GM21381 (cell line): ENCODE data around the gene THOC2.
"Not testable (repeated sequence)": the region's sequence is repeated elsewhere in the genome, so short reads cannot be mapped to it uniquely, and the experiment has no call there.

Experiments
- ATAC-seq: cut with Tn5 transposase; IDR thresholded peaks from one replicate; pipeline ENCODE4 v1.9.1; 2021; ENCODE audit warnings: mild to moderate bottlenecking, moderate library complexity; ENCODE audit not compliant: unreplicated experiment

Gene THOC2

GRCh38 chrX:123675154-123675553 lies 57.7 kb downstream of the THOC2 start:
- ATAC-seq = no peak

DNA sequence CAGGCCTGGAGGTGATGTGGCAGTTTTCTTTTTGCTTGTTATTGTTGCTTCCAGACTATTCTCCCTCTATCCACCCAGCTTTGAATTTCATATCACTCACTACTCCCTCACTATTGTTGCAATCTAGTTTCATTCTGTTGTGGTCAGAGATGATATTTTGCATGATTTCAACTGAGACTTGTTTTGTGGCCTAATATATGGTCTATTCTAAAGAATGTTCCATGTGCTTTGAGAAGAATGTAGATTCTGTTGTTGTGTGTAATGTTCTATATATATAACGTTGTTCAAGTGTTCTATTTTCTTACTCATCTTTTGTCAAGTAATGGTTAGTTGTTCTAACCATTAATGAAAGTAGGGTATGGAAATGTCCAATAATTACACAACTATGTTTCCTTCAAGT lies 59.0 kb downstream of the THOC2 start:
- no peak for ATAC-seq

DNA sequence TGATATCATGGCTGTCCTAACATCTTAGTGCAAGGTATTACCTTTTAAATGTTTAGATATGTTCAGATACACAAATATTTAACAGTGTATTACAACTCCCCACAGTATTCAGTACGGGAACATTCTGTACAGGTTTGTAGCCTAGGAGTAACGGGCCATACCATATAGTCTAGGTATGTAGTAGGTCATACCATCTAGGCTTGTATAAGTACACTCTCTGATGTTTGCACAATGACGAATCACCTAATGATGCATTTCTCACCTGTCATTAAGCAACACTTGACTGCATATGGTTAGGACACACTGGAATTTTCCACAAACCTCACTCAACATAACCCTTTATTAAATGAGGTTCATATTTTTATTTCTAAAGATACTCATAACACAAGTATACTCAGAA lies 67.7 kb downstream of the THOC2 start:
- ATAC-seq = no peak

DNA sequence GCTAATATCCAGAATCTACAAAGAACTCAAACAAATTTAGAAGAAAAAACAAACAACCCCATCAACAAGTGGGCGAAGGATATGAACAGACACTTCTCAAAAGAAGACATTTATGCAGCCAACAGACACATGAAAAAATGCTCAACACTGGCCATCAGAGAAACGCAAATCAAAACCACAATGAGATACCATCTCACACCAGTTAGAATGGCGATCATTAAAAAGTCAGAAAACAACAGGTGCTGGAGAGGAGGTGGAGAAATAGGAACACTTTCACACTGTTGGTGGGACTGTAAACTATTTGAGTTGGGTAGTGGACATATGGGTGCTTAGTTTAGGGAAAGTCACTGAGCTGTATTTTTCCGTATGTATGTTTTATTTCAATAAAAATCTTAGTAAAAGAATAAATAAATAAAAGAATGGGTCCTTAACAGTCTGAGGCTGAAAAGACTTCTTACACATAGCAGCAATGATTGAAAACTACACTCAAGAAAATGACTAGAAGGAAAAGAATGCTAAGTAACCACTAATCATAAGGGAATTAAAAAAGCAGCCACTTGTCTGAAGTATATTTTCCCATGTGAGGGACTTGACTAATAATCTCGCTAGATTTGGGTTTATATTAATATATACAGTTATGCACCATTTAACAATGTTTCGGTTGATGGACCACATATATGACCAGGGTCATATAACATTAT lies 68.2 kb downstream of the THOC2 start:
- not testable (repeated sequence) for ATAC-seq

GRCh38 chrX:123663720-123664119 lies 69.1 kb downstream of the THOC2 start:
- ATAC-seq = not testable (repeated sequence)

DNA sequence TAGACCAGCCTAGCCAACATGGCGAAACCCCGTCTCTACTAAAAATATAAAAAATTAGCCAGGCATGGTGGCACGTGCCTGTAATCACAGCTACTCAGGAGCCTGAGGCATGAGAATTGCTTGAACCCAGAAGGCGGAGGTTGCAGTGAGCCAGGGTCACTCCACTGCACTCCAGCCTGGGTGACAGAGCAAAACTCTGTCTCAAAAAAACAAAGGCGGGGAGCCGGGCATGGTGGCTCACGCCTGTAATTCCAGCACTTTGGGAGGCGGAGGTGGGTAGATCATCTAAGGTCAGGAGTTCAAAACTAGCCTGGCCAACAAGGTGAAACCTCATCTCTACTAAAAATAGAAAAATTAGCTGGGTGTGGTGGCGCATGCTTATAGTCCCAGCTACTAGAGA lies 76.3 kb downstream of the THOC2 start:
- ATAC-seq = not testable (repeated sequence)

- not testable (repeated sequence) for ATAC-seq
Measured at GRCh38 chrX:123648811-123649181, 84.1 kb downstream of the THOC2 start.

- no peak for ATAC-seq
Measured at GRCh38 chrX:123648028-123648810, 84.6 kb downstream of the THOC2 start.

GRCh38 chrX:123647244-123647643 lies 85.6 kb downstream of the THOC2 start:
- no peak for ATAC-seq

GRCh38 chrX:123629502-123629901 lies 103.3 kb downstream of the THOC2 start:
- ATAC-seq = no peak

DNA sequence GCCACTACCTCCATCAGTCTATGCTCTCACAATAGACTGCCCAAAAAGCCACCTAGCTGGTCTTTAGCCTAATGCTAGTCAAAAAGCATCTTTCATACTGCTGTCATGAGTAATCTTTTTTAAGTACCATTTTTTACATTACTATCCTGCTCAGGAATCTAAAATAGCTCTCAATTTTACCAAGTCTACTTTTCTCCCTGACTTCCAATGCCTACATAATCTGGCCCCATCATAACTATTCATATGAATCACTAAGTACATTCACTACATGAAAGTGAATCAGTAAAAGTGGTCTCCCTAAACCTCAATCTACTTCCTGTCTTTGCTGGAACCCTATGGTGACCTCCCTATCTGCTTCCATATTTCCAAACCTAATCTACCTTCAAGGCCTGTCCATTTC lies 105.9 kb downstream of the THOC2 start:
- ATAC-seq = no peak

- no peak for ATAC-seq
Measured at GRCh38 chrX:123625952-123626351, 106.9 kb downstream of the THOC2 start.

GRCh38 chrX:123625477-123625876 lies 107.4 kb downstream of the THOC2 start:
- ATAC-seq = no peak

GRCh38 chrX:123617007-123617406 lies 115.8 kb downstream of the THOC2 start:
- no peak for ATAC-seq

DNA sequence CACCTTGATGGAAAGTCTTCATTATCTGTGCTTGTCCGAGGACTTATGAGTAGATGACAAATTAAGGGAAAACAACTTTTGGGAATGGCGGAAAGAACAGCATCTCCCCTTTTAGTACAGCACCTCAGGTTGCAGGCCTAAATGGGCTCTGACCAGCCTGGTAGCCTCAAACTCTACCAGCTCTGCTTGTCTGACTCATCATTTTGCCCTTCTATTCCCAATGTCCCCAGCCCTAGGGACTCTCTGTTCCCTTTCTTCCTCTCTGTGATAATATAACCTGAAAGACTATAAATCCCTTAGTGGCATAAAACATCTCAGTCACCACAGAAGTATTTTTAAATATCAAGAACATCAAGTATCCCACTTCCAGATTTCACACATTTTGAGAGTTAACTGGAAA lies 121.9 kb downstream of the THOC2 start:
- ATAC-seq = no peak

DNA sequence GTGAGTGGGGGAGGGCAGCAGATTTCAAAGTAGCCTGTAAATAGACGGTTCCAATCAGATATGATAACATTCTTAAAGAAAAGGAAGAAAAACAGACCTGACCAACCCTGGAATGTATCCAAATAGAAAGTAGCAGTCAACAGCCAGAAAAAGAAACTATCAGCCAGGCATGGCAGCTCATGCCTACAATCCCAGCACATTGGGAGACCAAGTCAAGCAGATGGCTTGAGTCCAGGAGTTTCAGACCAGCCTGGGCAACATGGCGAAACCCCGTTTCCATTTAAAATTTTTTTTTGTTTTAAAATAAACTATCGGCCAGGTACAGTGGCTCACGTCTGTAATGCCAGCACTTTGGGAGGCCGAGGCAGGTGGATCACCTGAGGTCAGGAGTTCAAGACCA lies 125.0 kb downstream of the THOC2 start:
- no peak for ATAC-seq

DNA sequence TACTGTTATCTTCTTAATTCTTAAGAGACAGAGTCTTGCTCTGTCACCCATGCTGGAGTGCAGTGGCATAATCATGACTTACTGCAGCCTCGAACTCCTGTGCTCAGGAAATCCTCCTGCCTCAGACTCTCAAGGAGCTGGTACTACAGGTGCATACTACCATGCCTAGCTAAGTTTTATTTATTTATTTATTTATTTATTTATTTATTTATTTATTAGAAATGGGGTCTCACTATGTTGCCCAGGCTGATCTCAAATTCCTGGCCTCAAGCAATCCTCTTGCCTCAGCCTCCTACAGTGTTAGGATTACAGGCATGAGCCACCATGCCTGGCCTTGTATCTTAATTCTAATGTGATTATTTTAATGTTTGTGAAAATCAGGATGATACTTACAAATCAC lies 125.6 kb downstream of the THOC2 start:
- ATAC-seq = no peak

DNA sequence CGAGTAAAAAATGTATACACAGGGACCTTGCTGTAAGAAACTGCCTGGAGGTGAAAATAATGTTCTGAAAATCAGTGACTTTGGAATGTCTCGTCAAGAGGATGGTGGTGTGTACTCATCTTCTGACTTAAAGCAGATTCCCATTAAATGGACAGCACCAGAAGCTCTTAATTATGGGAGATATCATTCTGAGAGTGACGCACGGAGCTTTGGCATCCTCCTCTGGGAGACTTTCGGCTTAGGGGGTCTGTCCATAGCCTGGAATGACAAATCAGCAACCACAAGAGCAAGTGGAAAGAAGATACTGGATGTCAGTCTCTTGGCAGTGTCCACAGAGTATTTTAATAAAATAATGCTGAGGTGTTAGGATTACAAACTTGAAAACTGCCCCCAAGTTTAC lies 129.4 kb downstream of the THOC2 start:
- ATAC-seq = no peak

DNA sequence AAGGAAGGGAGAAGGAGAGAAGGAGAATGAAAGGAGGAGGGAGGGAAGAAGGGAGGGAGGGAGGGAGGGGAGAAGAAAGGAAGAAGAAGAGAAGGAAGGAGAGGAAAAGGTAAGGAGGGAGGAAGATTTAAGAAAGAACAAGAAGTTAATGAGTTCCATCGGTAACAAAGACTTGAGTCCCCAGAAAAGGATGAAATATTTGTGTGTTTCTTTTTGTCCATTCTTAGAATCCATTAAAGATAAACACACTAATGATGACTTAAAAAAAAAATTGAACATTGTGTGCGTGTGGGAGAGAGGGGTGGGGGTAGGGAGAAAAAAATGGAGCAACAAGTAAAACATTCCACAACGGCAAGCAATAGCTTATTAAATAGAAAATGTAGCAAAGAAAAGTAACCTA lies 131.4 kb downstream of the THOC2 start:
- no peak for ATAC-seq

GRCh38 chrX:123600181-123600580 lies 132.7 kb downstream of the THOC2 start:
- no peak for ATAC-seq

GRCh38 chrX:123590842-123591486 lies 141.9 kb downstream of the THOC2 start:
- ATAC-seq = peak; percentile 57

GRCh38 chrX:123588723-123589122 lies 144.1 kb downstream of the THOC2 start:
- ATAC-seq = no peak
